Measurements from ENCODE around the gene SLC25A11.
A peak's percentile ranks its signal among the peaks of the same experiment; 100 is the strongest.

Gene SLC25A11

DNA sequence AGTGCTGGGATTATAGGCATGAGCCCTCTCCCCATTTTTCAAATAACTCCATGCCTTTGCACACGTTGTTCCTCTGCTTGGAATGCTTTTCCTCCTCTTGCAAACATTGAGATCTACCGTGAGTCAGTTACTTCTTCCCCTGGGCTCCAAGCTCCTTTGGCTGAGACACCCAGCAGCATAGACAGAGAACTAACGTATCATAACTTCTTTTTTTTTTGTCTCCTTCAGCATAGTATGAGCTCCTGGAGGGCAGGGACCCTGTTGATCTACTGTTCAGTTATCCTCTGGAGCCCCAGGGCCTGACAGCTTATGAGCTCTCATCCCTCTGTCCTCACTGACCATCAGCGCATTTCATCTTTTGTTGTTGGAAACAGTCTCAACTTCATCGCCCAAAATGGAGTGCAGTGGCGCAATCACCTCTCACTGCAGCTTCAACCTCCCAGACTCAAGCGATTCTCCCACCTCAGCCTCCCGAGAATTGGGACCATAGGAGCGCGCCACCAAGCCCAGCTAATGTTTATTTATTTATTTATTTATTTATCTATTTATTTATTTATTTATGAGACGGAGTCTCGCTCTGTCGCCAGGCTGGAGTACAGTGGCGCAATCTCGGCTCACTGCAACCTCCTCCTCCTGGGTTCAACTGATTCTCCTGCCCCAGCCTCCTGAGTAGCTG lies 25.6 kb upstream of the SLC25A11 start:
- no peak for DNase-seq

DNA sequence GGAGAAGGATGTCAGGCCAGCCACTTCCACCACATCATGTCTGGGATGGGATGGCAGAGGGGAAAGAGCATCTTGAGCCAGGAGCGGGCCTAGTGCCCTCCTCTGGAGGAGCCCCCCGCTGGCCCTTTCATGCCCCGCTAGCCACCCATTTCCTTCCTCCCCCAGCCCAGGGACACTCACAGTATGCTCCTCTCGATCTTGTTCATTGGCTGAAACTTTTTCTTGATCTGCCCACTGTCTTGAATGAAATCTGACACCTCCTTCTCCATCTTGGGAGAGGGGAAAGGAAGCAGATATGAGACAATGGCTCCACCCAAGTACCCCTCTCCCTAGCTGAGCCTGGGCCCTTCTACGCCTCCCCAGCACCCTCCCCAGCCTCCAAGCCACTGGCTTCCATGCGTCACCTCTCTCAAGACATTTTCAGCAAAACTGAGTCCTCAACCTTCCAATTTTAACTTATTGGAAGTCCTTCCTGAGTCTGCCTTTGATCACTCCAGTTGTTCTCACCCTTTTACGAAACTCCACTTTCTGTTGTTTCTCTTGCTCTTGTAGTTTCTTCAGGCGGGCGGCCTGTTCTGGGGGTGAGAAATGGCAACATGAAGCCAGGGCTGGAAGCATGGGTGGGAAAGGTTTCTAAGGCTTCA lies 20.6 kb upstream of the SLC25A11 start:
- no peak for DNase-seq

DNA sequence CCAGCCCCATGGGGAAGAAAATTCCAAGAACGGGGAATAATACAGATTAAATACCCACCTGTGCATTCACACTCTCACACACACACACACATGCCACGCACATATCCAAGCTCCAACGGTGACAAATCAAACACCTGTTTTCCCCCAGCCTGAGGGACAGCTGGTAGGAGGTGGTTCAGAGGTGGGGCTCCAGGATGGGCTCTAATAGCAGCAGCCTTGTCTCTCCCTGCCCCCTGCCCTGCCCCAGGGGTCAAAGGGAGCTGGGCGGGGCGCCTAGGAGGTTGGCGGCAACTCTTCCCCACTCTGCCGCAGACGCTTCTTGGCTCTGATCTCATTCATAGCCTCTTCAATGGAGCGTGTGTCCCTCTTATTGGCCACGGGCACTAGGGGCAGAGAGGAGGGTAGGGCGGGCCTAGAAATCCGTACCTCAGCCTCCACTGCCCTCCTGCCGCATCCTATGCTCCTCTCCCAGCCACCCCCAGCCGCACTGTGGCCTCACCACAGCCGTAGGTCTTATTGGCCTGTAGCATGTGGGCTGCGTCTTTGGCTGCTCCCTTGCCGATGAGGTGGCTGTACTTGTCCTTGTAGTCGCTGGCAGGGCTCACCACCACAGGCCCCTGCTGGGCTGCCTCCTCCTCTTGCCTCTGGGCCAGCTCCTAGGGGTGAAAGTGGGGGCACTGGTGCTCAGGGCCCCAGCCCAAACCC lies 19.6 kb upstream of the SLC25A11 start:
- DNase-seq: no peak

DNA sequence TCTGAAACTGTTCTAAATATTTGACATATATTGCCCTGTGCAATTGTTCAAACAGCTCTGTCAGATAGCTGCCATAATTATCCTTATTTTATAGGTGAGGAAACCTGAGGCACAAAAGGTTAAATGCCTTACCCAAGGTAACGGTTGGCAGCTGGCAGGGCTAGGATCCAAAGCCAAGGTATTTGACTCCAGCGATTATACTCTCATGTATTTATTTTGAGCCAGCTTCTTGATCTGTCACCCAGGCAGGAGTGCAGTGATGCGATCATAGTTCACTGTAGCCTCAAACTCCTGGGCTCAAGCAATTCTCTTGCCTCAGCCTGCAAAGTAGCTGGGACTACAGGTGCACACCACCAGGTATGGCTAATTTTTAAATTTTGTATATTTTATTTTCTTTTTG lies 18.3 kb upstream of the SLC25A11 start:
- DNase-seq: no peak

DNA sequence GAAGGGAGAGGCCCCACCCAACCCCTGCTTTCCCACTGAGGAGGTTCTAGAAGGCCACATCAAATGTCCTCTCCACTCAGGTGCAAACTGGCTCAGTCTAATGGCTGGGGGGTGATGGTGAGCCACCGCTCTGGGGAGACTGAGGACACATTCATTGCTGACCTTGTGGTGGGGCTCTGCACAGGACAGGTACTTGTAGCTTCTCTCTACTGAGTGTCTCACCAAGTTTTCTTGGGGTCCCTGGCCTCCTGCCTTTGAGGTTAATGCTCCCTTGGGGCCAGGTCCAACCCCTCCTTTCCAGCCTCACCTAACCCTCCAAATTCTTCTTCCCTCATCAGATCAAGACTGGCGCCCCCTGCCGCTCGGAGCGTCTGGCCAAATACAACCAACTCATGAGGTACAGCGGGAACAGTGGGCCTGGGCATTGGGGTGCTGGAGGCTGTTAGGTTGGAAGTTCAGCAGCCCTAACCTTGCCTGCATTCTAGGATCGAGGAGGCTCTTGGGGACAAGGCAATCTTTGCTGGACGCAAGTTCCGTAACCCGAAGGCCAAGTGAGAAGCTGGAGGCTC lies 16.7 kb upstream of the SLC25A11 start:
- DNase-seq: no peak

DNA sequence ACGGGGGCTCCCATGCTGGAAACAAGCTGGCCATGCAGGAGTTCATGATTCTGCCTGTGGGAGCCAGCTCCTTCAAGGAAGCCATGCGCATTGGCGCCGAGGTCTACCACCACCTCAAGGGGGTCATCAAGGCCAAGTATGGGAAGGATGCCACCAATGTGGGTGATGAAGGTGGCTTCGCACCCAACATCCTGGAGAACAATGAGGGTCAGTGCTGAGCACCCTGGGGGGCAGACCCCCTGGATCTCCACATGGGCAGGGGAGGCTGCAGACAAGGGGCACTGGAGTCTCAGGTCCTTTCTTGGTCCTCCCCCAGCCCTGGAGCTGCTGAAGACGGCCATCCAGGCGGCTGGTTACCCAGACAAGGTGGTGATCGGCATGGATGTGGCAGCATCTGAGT lies 15.2 kb upstream of the SLC25A11 start:
- DNase-seq: no peak

DNA sequence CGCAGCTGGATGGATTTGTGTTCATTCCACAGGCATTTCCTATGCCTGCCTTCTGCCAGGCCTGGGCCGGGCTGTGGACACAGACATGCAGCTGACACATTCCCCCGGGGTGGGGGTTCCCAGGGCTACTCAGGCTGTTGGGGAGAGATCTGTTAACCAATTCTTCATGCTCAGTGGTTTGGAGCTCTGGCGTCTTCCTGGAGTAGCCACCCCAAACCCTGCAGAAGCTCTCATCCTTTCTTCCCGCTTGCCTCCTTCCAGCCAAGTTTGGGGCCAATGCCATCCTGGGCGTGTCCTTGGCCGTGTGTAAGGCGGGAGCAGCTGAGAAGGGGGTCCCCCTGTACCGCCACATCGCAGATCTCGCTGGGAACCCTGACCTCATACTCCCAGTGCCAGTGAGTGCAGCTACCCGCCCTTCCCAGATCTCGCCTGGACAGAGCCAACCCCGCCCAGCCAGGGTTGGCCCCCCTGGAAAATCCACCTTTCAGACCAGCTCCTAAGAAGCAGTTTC lies 13.7 kb upstream of the SLC25A11 start:
- DNase-seq: no peak

DNA sequence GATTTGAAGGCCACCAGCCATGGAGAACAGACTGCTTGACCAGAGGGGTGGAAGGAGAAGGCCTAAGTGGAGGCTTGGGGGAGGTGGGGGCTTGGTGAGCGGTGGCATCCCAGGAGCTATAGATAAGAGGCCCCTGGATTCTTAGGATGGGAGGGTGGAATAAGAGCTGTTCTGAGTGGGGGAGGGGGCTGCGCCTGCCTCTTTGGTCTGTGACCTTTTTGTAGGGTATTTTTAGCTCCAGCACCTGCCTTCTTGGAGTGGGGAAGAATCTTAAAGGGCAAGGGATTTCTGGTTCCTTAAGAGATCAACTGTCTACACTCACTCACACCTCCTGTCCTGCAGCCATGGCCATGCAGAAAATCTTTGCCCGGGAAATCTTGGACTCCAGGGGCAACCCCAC lies 11.6 kb upstream of the SLC25A11 start:
- DNase-seq: no peak

DNA sequence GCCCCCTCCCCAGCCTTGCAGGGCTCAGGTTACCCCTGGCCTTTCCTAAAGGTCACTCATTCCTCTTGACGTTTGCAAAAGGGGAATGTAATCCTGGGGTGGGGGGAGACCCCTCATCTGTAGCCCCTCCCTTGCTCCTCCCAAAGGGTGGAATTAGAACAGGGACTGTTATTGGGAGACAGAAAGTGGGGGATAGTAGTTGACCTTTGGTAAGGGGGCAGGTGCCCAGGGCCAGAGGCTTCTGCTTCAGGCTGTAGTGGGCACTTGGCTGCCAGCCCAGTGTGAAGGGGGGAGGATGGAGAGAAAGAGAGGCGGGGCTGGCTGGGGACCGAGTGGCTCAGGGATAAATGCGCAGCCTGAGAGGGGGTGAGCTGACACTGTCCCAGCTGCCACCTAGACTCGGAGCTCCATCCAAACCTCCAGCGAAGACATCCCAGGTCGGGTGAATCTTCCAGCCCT lies 10.9 kb upstream of the SLC25A11 start, which contains the start of gene ENO3:
Gene ENO3 (plus strand): TSS at position 374 of the 459 bp plus-strand sequence. CDS start 711 bp downstream, outside the sequence.
- no peak for DNase-seq

DNA sequence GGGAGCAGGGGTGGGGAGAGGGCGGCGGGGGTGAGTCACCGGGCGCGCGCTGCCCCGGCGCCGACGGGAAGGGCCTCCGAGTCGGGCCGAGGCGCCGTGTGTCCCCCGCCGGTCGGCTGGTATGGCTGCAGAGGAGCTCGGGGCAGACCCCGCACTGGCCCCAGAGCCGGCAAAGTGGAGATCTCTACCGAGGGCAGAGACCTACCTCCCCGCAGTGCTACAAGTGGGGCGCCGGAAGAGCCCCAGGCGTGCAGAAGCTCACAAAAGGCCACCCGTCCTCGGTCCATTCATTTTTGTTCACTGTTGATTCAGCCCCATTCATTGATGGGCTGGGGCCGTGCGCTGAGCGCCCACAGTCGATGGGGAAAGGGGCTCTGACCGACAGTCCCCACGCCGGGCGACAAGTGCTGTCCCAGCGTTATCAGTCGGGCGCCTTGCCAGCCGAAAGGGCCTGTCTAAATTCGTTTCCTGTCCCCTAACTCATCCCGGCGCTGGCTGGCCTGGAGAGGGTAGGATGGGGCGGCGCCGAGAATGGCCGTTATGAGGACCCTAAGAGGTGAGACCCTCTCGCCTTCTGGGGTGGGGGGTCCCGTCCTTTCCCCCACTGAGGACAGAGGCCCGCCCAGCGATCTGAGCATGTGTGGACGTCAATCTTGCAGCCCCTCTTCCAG lies 10.4 kb upstream of the SLC25A11 start:
- DNase-seq: peak; percentile 23

DNA sequence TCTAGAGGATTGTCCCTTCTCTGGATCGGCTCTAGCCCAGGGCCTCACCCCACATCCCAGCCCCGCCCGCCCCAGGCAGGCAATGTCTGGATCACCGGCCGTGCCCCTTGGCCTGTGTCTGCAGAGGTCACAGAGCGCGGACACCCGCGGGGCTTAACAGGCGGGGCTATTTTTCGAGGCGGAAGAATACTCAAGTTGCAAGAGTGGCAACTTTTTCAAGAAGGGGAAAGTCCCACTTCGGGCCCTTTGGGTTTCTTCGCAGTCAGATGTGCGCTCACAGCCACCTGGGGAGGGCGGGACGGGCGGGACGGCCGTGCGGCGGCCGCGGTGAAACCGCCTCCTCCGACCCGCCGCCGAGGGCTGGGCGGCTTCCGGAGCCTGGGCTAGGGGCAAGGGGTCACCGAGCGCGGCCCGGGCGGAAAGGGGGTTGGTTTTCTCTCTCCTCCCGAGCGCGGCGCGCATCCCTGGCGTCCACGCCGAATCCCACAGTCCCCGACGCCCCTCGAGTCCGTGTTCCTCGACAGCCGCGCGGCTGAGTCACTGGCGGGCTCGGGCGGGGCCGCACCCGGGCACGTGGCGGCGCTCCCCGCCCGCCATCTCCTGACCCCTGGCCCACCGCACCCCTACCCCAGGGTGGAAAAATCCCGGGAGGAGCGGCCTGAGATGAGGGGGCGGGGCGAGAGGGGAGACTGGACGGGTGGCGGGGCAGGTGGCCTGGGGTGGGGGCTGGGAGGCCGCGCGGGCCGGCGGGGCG lies 9.7 kb upstream of the SLC25A11 start:
- DNase-seq: no peak

DNA sequence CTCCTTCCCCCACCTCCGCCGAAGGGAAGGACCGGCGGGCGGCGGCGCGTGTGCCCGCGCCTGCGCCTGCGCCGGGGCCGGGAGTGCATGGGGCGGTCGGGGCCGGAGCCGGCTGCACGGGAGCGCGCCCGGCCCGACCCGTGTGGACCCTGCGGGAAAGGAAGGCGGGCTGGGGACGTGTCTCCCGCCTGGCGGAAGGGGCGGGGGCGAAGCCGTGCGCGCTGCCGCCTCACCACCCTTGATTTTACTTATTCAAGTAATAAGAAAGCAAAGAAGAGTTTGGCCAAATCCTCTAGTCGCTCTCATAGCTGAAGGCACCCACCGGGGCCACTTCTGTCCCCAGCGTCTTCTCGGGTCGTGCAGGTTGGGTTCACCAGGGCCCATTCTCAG lies 9.1 kb upstream of the SLC25A11 start:
- DNase-seq: peak; percentile 62

DNA sequence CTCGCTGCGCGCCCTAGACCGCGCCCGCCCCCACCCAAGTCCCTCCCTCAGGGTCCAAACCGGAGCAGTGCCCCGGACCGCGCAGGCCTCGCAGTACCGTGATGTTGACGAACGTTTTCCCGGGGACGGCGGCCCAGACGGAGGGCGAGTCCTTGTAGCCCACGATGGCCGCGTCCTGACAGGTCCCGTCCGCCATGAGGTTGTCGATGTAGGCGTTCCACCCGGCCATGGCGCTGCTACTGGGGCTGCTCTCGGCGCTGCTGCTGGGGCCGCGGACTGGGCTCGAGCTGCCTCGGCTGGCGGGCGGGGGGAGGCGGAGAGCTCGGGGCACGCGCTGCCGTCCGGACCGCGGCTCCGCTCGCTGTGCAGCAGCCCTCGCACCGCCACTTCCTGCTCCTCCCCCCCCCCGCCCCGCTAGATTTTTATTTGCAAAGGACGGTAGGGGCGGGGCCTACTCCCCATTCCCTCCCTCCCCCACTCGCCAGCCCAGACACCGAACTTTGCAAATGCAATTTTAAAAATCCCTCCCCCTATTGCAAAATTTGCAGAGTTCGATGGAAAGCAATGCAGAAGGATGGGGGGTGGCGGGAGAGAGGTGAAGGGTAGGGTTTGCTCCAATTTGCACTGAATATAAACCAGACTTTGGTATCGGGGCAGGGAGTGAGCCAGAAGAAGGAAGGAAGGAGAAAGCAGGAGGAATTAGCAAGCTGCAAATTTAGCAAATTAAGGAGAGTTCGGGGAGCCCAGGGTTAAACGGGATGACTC lies 8.5 kb upstream of the SLC25A11 start, which contains the start of gene PFN1:
Gene PFN1 (minus strand): TSS at position 365 of the 765 bp plus-strand sequence. CDS start 136 bp downstream, at position 229.
- peak; percentile 62 for DNase-seq

DNA sequence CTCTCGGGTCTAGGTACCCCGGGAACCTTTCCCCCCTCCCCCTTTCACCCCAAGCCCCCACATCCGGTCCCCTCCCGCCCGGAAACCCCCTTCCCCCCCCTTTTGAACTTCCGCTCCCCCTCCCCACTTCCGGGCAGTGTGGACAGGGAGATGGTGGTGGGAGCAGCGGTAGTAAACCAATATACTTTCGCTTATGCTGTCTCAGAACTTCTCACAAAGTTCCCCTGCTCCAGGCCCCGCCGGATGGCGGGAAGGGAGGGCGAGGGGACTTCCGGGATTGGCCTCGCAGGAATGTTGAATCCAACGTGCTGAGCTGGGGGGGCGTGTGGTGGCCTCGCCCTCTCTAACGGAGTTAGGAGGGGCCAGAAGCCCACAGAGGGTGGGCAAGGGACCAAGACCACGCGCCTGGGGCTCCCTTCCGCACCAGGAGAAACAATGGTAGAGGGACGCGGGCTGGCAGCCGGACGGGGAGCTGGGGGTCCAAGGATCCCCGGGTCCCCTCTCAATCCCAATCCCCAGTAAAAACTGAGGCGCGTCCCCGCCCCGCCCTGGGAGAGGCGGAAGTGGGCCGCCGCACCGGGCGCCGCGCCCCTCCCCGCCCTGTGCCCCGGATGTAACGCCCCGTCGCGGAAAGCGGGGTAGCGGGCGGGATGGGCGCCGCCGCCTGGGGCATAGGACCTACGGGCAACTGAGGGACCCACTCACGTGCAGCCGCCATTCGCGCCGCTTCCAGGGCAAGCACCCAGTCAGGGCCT lies 7.7 kb upstream of the SLC25A11 start:
- DNase-seq: no peak

DNA sequence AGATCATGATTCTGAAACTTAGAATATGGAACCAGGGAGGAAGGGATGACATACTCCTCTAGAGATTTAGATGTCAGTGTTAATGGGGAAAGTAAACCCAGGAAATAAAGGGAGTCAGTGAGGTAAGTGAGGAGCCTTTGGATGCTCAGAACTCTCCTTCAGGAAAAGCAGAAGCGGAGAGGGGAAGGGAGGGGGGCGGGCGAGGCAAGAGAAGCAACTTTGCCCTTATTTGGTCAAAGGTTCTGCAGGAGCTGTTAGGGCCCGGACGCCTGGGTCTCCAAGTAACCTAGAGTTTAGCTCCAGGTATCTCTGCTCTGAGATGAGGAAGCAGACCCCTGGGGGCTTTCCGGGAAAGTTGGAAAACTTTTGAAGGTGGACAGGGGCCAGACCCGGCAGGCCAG lies 7.2 kb upstream of the SLC25A11 start:
- no peak for DNase-seq

DNA sequence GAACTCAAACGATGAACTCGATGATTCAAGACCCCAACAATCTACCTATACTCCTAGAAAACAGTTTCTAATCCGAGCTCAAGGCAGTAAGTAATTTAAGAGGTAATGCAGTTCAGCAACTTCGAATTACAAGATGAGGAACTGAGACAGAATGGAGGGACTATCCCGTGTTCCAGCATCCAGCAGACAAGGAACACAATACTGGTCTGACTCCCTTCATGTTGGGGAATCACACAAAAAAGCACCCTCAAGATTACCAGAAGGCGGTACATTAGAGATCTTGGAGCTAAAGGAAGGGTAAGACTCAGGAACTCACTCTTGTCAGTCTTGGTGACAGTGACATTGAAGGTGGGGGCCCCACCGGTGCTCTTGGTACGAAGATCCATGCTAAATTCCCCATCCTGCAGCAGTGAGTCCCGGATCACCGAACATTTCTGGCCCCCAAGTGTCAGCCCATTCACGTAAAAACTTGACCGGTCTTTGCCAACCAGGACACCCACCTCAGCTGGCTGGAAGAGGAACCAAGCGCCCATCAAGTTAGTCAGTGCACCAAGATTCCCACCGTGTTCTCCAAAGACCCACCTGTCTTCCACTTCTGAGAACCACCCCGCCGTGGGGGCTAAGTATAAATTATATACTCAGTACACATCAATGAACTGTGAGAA lies 6.6 kb upstream of the SLC25A11 start:
- DNase-seq: no peak

DNA sequence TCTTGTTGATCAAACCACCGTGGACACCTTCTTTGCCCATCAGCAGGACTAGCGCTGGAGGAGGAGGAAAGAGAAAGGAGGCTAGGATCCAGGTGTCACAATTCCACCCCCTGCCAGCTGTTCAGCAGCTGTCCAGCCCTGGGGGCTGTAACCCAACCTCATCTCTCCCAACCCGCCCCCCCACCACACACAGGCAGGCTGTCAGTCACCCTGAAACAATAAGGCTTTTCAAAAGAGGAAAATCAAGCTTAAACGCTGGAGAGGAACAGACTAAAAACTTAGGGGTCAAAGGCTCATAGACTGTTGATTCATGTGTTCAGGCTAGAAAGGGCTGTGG lies 6.1 kb upstream of the SLC25A11 start:
- no peak for DNase-seq

DNA sequence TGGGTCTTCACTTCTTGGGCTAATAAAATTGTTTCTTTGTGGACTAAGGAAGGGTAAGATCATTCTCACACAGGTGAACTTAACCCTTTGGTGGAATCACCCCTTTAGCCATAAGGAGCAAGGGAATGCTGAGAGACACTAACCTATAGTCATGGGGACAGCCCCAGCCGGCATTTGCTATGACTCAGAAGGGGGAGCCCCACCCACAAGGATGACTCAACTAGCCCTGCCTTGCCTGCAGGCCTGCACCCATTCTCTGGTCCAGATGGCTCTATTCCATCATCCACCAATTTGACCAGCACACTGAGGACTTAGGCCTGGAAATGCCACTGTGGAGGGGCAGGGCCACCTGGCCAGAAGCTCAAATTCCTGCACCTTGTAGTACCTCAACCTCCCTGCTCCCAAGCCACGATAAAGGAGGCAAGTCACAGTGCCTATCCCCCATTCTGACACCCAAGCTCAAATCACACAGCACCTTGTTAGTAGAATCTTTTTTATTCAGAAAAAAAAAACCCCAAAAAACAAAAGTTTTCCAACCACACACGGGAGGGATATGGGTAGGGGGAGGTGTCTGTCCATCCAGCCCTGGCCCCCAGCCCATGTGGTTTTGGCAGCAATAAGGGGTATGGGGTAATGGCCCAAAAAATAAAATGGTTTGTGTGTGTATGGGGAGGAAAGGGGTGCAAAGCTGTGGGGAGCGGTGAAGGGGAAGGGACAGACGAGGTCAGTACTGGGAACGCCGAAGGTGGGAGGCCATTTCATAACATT lies 5.5 kb upstream of the SLC25A11 start:
- DNase-seq: no peak

DNA sequence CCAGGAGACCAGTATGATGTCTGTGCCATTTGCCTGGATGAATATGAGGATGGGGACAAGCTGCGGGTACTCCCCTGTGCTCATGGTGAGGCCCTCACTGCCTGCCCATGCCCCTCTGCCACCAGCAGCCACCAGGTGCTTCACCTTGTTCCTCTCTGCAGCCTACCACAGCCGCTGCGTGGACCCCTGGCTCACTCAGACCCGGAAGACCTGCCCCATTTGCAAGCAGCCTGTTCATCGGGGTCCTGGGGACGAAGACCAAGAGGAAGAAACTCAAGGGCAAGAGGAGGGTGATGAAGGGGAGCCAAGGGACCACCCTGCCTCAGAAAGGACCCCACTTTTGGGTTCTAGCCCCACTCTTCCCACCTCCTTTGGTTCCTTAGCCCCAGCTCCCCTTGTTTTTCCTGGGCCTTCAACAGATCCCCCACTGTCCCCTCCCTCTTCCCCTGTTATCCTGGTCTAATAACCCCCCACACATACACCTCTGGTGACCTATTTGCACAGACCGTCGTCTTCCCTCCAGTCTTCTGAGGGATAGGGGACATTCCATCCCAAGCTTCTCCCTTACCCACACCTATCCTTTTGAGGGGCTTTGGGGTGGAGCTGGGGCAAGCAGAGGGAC lies 4.8 kb upstream of the SLC25A11 start:
- no peak for DNase-seq
